Measurements from ENCODE around the gene RBP3. TPM values are rescaled to one million over a fixed set of nuclear protein-coding genes. Genes with fewer than 3 reads are reported as not detected.

Gene RBP3
- total RNA-seq, 2 donors from 2014 or later = not detected

GRCh38 chr10:47388879-47389278 is 40.7 kb downstream of the RBP3 start:
- no peak for DNase-seq
- no peaks in the 10 kb centered on the region for H3K36me3 ChIP-seq (ENCODE audit: control insufficient read depth, insufficient read depth, low read length)
- peaks cover 13% of the 10 kb centered on the region for H3K27me3 ChIP-seq (ENCODE audit: control insufficient read depth, insufficient read depth, low read length, poor library complexity, severe bottlenecking)
- H3K27me3 Mint-ChIP-seq (ENCODE audit: insufficient read depth) = peaks cover 30% of the 10 kb centered on the region
- no peak overlapping the region for H3K9ac ChIP-seq (ENCODE audit: extremely low read depth, low read length, poor library complexity, severe bottlenecking)
- H3K4me3 ChIP-seq (ENCODE audit: low read length) = no peak overlapping the region
- no peaks in the 10 kb centered on the region for H3K9me3 ChIP-seq (ENCODE audit: control insufficient read depth, low read length)
- peaks cover 5% of the 10 kb centered on the region for H3K9me3 Mint-ChIP-seq
- H3K4me1 Mint-ChIP-seq = peaks cover 4% of the 10 kb centered on the region
- H3K4me1 ChIP-seq (ENCODE audit: control insufficient read depth, insufficient read depth, low read length) = no peaks in the 10 kb centered on the region
- no peak overlapping the region for H3K4me3 Mint-ChIP-seq
- no peak overlapping the region for H3K27ac Mint-ChIP-seq
- H3K27ac ChIP-seq (ENCODE audit: low read depth, low read length) = no peak overlapping the region
- H3K36me3 Mint-ChIP-seq (ENCODE audit: low read depth) = no peaks in the 10 kb centered on the region
- WGBS, 2 experiments (ENCODE audit: insufficient coverage in 1 of 2, insufficient read length in 1 of 2) = 93 to 95% methylated on average over 4 of the region's 4 CpGs
- TF ChIP-seq CTCF (conservative IDR thresholded peaks at IDR 0.05) = no peak

- Histone ChIP-seq H3K36me3 (ENCODE audit: control insufficient read depth, insufficient read depth, low read length) (no peaks in the 10 kb centered on the region), H3K9me3 (ENCODE audit: control insufficient read depth, low read length) (no peaks in the 10 kb centered on the region), H3K9ac (ENCODE audit: extremely low read depth, low read length, poor library complexity, severe bottlenecking) (no peak overlapping the region), H3K4me3 (ENCODE audit: low read length) (no peak overlapping the region), H3K27me3 (ENCODE audit: control insufficient read depth, insufficient read depth, low read length, poor library complexity, severe bottlenecking) (peaks cover 11% of the 10 kb centered on the region), H3K4me1 (ENCODE audit: control insufficient read depth, insufficient read depth, low read length) (no peaks in the 10 kb centered on the region), H3K27ac (ENCODE audit: low read depth, low read length) (no peak overlapping the region)
- H3K4me1 Mint-ChIP-seq = peaks cover 3% of the 10 kb centered on the region
- no peak for TF ChIP-seq CTCF (conservative IDR thresholded peaks at IDR 0.05)
- no peak overlapping the region for H3K4me3 Mint-ChIP-seq
- no peak for DNase-seq
- no peak overlapping the region for H3K27ac Mint-ChIP-seq
- H3K36me3 Mint-ChIP-seq (ENCODE audit: low read depth) = no peaks in the 10 kb centered on the region
- peaks cover 5% of the 10 kb centered on the region for H3K9me3 Mint-ChIP-seq
- peaks cover 27% of the 10 kb centered on the region for H3K27me3 Mint-ChIP-seq (ENCODE audit: insufficient read depth)
- WGBS, 2 experiments (ENCODE audit: insufficient coverage in 1 of 2, insufficient read length in 1 of 2) = 93 to 94% methylated on average over 2 to 3 of the region's 3 CpGs
Observed at GRCh38 chr10:47389619-47390018, 41.5 kb downstream of the RBP3 start.

GRCh38 chr10:47396311-47396717 is 48.2 kb downstream of the RBP3 start:
- Mint-ChIP-seq H3K4me3 (no peak overlapping the region), H3K9me3 (no peaks in the 10 kb centered on the region), H3K4me1 (peaks cover 10% of the 10 kb centered on the region), H3K27me3 (ENCODE audit: insufficient read depth) (peaks cover 15% of the 10 kb centered on the region), H3K36me3 (ENCODE audit: low read depth) (no peaks in the 10 kb centered on the region), H3K27ac (no peak overlapping the region)
- Histone ChIP-seq H3K27me3 (ENCODE audit: control insufficient read depth, insufficient read depth, low read length, poor library complexity, severe bottlenecking) (no peaks in the 10 kb centered on the region), H3K4me3 (ENCODE audit: low read length) (no peak overlapping the region), H3K27ac (ENCODE audit: low read depth, low read length) (no peak overlapping the region), H3K4me1 (ENCODE audit: control insufficient read depth, insufficient read depth, low read length) (peaks cover 3% of the 10 kb centered on the region), H3K9me3 (ENCODE audit: control insufficient read depth, low read length) (no peaks in the 10 kb centered on the region), H3K9ac (ENCODE audit: extremely low read depth, low read length, poor library complexity, severe bottlenecking) (no peak overlapping the region), H3K36me3 (ENCODE audit: control insufficient read depth, insufficient read depth, low read length) (no peaks in the 10 kb centered on the region)
- no peak for TF ChIP-seq CTCF (conservative IDR thresholded peaks at IDR 0.05)
- no peak for DNase-seq

Measured in endodermal cell (in vitro differentiated cells).